Ishikawa (cell line): ENCODE data around the gene ATG16L1.

Experiments
- CEBPB ChIP-seq: IDR thresholded peaks from 2 replicates; pipeline ENCODE4 v1.6.1; 2012
- CREB1 ChIP-seq: IDR thresholded peaks from 2 replicates; pipeline ENCODE4 v1.6.1; 2012; ENCODE audit warnings: low read depth
- EGR1 ChIP-seq: IDR thresholded peaks from 2 replicates; pipeline ENCODE4 v1.6.1; 2012
- EP300 ChIP-seq: IDR thresholded peaks from 2 replicates; pipeline ENCODE4 v1.6.1; 2012; ENCODE audit warnings: borderline replicate concordance
- FOXM1 ChIP-seq: IDR thresholded peaks from 2 replicates; pipeline ENCODE4 v1.6.1; 2012; ENCODE audit warnings: low read depth, borderline replicate concordance
- NFIC ChIP-seq: IDR thresholded peaks from 2 replicates; pipeline ENCODE4 v1.6.1; 2012
- RAD21 ChIP-seq: IDR thresholded peaks from 2 replicates; pipeline ENCODE4 v1.6.1; 2012; ENCODE audit warnings: low read depth
- REST ChIP-seq: IDR thresholded peaks from 2 replicates; pipeline ENCODE4 v1.6.1; 2012; ENCODE audit warnings: low read depth, mild to moderate bottlenecking
- TAF1 ChIP-seq: IDR thresholded peaks from 2 replicates; pipeline ENCODE4 v1.6.1; 2012; ENCODE audit warnings: low read depth, mild to moderate bottlenecking
- TCF12 ChIP-seq: IDR thresholded peaks from 2 replicates; pipeline ENCODE4 v1.6.1; 2012; ENCODE audit warnings: low read depth
- TEAD4 ChIP-seq: IDR thresholded peaks from 2 replicates; pipeline ENCODE4 v1.6.1; 2012
- USF1 ChIP-seq: IDR thresholded peaks from 2 replicates; pipeline ENCODE4 v1.6.1; 2012
- YY1 ChIP-seq: IDR thresholded peaks from 2 replicates; pipeline ENCODE4 v1.6.1; 2012; ENCODE audit warnings: low read depth
- ZBTB7A ChIP-seq: IDR thresholded peaks from 2 replicates; pipeline ENCODE4 v1.6.1; 2012; ENCODE audit warnings: low read depth
- TF ChIP-seq, protein P1 (sequence below): IDR thresholded peaks from 2 replicates; pipeline ENCODE4 v1.6.1; 2012

The ATG16L1 gene

DNA sequence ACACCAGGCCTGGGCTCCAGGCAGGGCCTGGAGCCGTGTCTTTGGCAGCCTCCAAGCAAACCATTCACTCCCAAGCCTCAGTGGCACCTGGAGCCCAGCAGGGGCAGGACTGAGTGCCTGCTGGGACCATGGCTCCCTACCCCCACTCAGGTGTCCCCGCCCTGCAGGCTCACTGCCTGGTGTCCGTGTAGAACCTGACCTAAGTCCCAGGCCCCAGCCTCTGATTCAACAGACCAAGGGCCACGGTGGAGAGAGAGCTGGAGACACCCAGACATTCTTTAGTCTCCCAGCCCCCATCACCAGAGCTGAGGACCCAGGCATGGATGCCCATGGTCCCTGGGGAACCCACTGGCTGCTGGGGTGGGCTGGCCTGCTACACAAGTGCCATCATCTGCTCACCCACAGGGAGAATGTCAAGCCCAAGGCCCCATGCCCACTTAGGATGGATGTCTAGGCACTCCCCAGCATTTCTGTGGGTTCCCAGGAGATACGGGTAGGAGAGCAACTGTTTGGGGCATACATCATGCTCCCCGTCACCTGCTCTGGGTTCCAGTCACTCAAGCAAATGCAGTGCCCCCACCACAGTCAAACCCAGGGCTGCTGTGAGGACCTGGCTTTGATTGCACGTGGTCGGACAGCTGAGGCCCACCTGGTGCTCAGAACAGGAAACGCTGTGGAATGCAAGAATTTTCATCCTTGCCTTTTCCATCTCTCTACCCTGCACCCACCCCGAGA is 42.9 kb upstream of the ATG16L1 start:
- TF ChIP-seq REST (no peak), TEAD4 (peak; percentile 61), TCF12 (no peak; the same call in 1 of the 2 replicates), YY1 (no peak), EP300 (no peak; the same call in 1 of the 2 replicates), EGR1 (no peak), NFIC (no peak), TAF1 (no peak), CREB1 (no peak), RAD21 (peak; percentile 8; the same call in 1 of the 2 replicates), CEBPB (no peak), FOXM1 (no peak), USF1 (no peak), ZBTB7A (no peak)
- TF ChIP-seq, protein P1, sequence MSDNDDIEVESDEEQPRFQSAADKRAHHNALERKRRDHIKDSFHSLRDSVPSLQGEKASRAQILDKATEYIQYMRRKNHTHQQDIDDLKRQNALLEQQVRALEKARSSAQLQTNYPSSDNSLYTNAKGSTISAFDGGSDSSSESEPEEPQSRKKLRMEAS, result peak; percentile 79

DNA sequence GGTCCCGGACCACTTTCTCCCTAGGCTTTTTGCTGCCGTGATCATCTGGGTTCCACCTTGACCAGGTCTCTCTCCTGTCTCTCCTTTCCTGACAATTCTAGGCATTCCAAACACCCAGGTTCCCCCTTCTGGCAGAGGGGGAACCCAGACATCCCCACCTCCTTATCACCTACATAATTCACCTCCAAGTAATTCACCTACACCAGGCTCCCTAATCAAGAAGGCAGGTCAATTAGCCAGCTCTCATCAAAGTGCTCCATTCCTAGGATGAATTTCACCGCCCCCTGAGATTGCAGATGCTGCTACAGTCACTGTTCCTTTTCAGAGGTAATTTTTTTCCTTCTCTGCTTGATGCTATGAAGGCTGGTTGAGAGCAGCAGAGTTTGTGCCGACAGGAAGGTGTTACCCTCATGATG is 42.3 kb upstream of the ATG16L1 start:
- TF ChIP-seq USF1, result no peak
- no peak for TF ChIP-seq CREB1
- no peak for TF ChIP-seq EP300
- TF ChIP-seq NFIC, result no peak
- TF ChIP-seq FOXM1, result no peak
- no peak for TF ChIP-seq TCF12
- TF ChIP-seq YY1, result no peak
- TF ChIP-seq REST, result no peak
- no peak for TF ChIP-seq TEAD4
- TF ChIP-seq, protein P1, result no peak
- TF ChIP-seq TAF1, result no peak
- TF ChIP-seq CEBPB, result no peak

GRCh38 chr2:233209533-233210171 is 41.8 kb upstream of the ATG16L1 start:
- TF ChIP-seq TCF12 (peak; percentile 91), FOXM1 (peak; percentile 79), EGR1 (0 out of 2 replicates have a peak, but pooled peaks have one; percentile 9), EP300 (peak; percentile 87), NFIC (peak; percentile 78), TAF1 (no peak), CREB1 (no peak), REST (no peak; the same call in 1 of the 2 replicates), USF1 (no peak), YY1 (peak; percentile 49; the same call in 1 of the 2 replicates), CEBPB (0 out of 2 replicates have a peak, but pooled peaks have one; percentile 20), TEAD4 (peak; percentile 64), ZBTB7A (no peak), RAD21 (no peak; the same call in 1 of the 2 replicates)
- TF ChIP-seq, protein P1, result 0 out of 2 replicates have a peak, but pooled peaks have one; percentile 10
